ENCODE measurements around the gene CCDC74B.
"Not testable (repeated sequence)": the region's sequence is repeated elsewhere in the genome, so short reads cannot be mapped to it uniquely, and the experiment has no call there.

The CCDC74B gene

GRCh38 chr2:130145006-130145414, at the start of gene CCDC74B:
Gene CCDC74B (minus strand): TSS chr2:130145112. CDS start chr2:130144996, 116 bp downstream.
- not testable (repeated sequence) for H3K4me3 ChIP-seq (ENCODE audit: low read depth, low read length); DNase-seq (ENCODE audit: low read depth)

GRCh38 chr2:130193824-130194223, 48.9 kb upstream of the CCDC74B start:
- H3K4me3 ChIP-seq (ENCODE audit: low read depth, low read length) = not testable (repeated sequence)

DNA sequence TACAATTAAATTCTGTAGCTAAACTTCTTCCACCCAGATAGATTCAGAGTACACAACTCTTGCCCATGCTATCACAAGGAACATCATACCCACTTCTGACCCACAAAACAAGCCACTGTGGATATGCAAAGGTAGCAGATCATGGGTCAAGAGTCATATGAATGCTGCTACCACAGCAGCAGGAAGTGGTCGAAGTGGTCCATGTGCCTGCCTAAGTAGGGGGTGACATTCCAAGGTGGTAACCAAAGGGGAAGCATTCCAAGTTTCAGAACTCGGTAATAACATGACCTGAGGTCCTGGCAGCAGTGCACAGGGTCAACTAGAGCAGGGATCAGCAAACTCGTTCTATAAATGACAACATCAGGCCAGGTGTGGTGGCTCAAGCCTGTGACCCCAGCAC, 47.5 kb upstream of the CCDC74B start:
- not testable (repeated sequence) for H3K4me3 ChIP-seq (ENCODE audit: low read depth, low read length); DNase-seq (ENCODE audit: low read depth)

More at GRCh38 chr2:130193824-130194223, 48.9 kb upstream of the CCDC74B start:
- not testable (repeated sequence) for DNase-seq (ENCODE audit: low read depth)

GRCh38 chr2:130191319-130191718, 46.4 kb upstream of the CCDC74B start:
- DNase-seq (ENCODE audit: low read depth); H3K4me3 ChIP-seq (ENCODE audit: low read depth, low read length): not testable (repeated sequence)

GRCh38 chr2:130190237-130190636, 45.3 kb upstream of the CCDC74B start:
- no peak overlapping the region for H3K4me3 ChIP-seq (ENCODE audit: low read depth, low read length)
- no peak for TF ChIP-seq CTCF (IDR thresholded peaks at IDR 0.05; ENCODE audit: control insufficient read depth, extremely low read depth, insufficient read depth)
- no peak for DNase-seq (ENCODE audit: low read depth)

DNA sequence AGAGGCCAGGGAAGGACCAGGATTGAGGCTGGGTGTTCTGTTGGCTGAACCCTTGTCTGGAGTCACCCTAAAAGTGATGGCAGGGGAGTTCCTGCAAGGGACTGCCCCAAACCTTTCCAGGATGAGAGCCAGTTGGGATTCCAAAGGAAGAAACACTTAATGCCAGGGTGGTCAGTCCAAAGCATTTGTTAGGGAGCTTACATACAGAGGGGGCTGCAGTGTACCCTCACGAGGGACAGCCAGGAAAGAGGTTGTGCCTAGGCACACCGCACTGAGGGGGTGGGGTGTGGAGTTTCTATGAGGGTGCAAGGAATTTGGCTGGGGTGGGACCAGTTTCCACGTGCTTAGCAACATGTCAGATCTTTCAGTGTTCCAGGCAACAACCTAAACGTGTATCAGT, 44.0 kb upstream of the CCDC74B start:
- not testable (repeated sequence) for H3K4me3 ChIP-seq (ENCODE audit: low read depth, low read length); DNase-seq (ENCODE audit: low read depth)

- not testable (repeated sequence) for DNase-seq (ENCODE audit: low read depth); H3K4me3 ChIP-seq (ENCODE audit: low read depth, low read length)
Observed at GRCh38 chr2:130187859-130188792, 43.2 kb upstream of the CCDC74B start.

DNA sequence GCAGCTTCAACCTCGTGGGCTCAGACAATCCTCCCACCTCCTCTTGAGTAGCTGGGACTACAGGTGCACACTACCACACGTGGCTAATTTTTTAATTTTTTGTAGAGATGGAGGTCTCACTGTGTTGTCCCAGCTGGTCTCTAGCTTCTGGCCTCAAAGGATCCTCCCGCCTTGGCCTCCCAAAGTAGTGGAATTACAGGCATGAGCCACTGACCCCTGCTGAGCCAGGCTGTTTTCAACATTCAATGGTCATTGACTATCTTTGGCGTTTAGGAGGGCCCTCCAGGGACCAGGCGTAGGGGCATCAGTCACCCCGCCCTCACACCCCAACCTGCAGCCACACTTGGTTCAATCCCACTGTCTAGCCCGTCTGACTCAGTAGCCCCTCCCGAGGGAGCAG, 42.4 kb upstream of the CCDC74B start:
- no peak overlapping the region for H3K4me3 ChIP-seq (ENCODE audit: low read depth, low read length)
- no peak for TF ChIP-seq CTCF (IDR thresholded peaks at IDR 0.05; ENCODE audit: control insufficient read depth, extremely low read depth, insufficient read depth)
- no peak for DNase-seq (ENCODE audit: low read depth)

DNA sequence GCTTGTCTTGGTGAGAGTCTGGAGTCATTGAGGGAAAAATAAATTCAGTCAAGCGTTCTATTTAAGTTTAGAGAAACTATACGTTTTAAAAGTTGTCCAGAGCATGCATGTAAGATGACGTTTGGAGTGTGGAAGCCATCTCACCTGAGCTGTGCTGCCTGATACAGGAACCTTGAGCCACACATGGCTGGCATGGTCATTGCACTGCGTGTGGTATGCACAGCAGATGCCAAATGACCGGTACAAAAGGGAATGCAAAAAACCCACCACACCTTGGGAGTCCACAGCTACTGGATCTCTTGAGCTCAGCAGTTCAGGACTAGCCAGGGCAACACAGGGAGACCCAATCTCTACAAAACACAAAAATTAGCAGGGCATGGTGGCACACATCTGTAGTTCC, 41.5 kb upstream of the CCDC74B start:
- TF ChIP-seq CTCF (IDR thresholded peaks at IDR 0.05; ENCODE audit: control insufficient read depth, extremely low read depth, insufficient read depth) = no peak
- H3K4me3 ChIP-seq (ENCODE audit: low read depth, low read length) = no peak overlapping the region
- DNase-seq (ENCODE audit: low read depth) = no peak

GRCh38 chr2:130185896-130186295, 41.0 kb upstream of the CCDC74B start:
- no peak for DNase-seq (ENCODE audit: low read depth)
- H3K4me3 ChIP-seq (ENCODE audit: low read depth, low read length) = no peak overlapping the region
- TF ChIP-seq CTCF (IDR thresholded peaks at IDR 0.05; ENCODE audit: control insufficient read depth, extremely low read depth, insufficient read depth) = no peak

Measured in LNCaP clone FGC (cell line).